HL-60 (cell line): ENCODE data around the gene ICAM3.
"Not testable (repeated sequence)": the region's sequence is repeated elsewhere in the genome, so short reads cannot be mapped to it uniquely, and the experiment has no call there.

Experiments used
- DNase-seq, 2 experiments: peaks; one replicate each; pipeline ENCODE4 v3.0.0-alpha.2; 2010 to 2020; ENCODE audit warnings: low read depth in 1 of 2, low spot score in 1 of 2
- H3K27ac ChIP-seq: fragments of 250-450 bp; sonication (Bioruptor Pico); replicated peaks from 2 replicates; pipeline ENCODE4 v1.5.1; 2020; ENCODE audit warnings: mild to moderate bottlenecking, moderate library complexity
- H3K27me3 ChIP-seq: fragments of 250-450 bp; sonication (Bioruptor Pico); 2 replicates; pipeline ENCODE4 v1.5.1; 2021; ENCODE audit warnings: mild to moderate bottlenecking, moderate library complexity; ENCODE audit not compliant: insufficient read depth, poor library complexity, severe bottlenecking
- H3K4me3 ChIP-seq: replicated peaks from 2 replicates; pipeline ENCODE4 v1.5.1; 2011; ENCODE audit warnings: mild to moderate bottlenecking, control low read depth, low read length; ENCODE audit not compliant: insufficient read depth
- GABPA ChIP-seq: IDR thresholded peaks from 2 replicates; pipeline ENCODE4 v1.6.1; 2012; ENCODE audit warnings: low read depth
- POLR2AphosphoS5 ChIP-seq: IDR thresholded peaks from 2 replicates; pipeline ENCODE4 v1.6.1; 2012; ENCODE audit warnings: low read depth
- SPI1 ChIP-seq: IDR thresholded peaks from 2 replicates; pipeline ENCODE4 v1.6.1; 2012; ENCODE audit warnings: low read depth, mild to moderate bottlenecking, borderline replicate concordance
- TF ChIP-seq, protein P1 (sequence below): IDR thresholded peaks from 2 replicates; pipeline ENCODE4 v1.6.1; 2012; ENCODE audit warnings: low read depth; ENCODE audit not compliant: insufficient replicate concordance
- TF ChIP-seq, protein P2 (sequence below): IDR thresholded peaks from one replicate; pipeline ENCODE4 v1.5.1; 2011; ENCODE audit warnings: low read length, control low read depth, inconsistent platforms; ENCODE audit not compliant: insufficient read depth

Gene ICAM3

GRCh38 chr19:10380313-10381102 lies 41.1 kb upstream of the ICAM3 start, which contains the start of gene TYK2:
Gene TYK2, minus strand, starts transcription at chr19:10380572. Its CDS starts 2,166 bp downstream, at chr19:10378406.
- Histone ChIP-seq H3K4me3 (peak within 1 kb of the TSS; percentile 91), H3K27ac (peak within 1 kb of the TSS; percentile 79), H3K27me3 (no peaks in the 10 kb centered on the region)
- peak; percentile 77 for TF ChIP-seq POLR2AphosphoS5
- TF ChIP-seq GABPA, result no peak
- TF ChIP-seq, protein P1, sequence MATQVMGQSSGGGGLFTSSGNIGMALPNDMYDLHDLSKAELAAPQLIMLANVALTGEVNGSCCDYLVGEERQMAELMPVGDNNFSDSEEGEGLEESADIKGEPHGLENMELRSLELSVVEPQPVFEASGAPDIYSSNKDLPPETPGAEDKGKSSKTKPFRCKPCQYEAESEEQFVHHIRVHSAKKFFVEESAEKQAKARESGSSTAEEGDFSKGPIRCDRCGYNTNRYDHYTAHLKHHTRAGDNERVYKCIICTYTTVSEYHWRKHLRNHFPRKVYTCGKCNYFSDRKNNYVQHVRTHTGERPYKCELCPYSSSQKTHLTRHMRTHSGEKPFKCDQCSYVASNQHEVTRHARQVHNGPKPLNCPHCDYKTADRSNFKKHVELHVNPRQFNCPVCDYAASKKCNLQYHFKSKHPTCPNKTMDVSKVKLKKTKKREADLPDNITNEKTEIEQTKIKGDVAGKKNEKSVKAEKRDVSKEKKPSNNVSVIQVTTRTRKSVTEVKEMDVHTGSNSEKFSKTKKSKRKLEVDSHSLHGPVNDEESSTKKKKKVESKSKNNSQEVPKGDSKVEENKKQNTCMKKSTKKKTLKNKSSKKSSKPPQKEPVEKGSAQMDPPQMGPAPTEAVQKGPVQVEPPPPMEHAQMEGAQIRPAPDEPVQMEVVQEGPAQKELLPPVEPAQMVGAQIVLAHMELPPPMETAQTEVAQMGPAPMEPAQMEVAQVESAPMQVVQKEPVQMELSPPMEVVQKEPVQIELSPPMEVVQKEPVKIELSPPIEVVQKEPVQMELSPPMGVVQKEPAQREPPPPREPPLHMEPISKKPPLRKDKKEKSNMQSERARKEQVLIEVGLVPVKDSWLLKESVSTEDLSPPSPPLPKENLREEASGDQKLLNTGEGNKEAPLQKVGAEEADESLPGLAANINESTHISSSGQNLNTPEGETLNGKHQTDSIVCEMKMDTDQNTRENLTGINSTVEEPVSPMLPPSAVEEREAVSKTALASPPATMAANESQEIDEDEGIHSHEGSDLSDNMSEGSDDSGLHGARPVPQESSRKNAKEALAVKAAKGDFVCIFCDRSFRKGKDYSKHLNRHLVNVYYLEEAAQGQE, result peak; percentile 28
- peak; percentile 98 to 99 for DNase-seq

DNA sequence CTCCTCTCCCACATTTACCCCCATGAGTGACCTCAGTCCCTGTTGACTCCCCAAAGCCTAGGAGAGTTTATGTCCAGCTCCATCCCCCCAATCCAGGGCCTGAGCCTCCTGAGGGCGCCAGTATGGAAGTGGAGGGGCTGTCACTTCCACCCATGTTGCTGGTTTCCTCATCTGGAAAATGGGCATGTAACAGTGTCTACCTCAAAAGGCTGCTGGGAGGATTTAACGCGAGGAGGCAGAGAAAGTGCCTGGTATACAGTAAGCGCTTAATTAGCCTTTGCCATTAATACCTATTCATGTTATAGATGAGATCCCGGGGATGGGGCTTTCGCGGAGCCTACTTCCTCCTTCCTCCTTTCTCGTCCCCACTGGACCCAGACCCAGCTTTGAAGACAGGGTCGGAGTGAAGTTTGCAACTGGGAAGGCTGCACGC lies 40.5 kb upstream of the ICAM3 start:
- peak overlapping the region; percentile 91 for H3K4me3 ChIP-seq
- TF ChIP-seq POLR2AphosphoS5, result no peak
- TF ChIP-seq GABPA, result no peak; the same call in 1 of the 2 replicates
- TF ChIP-seq, protein P1, result no peak
- TF ChIP-seq SPI1, result no peak
- DNase-seq, result no peak
- peak overlapping the region; percentile 79 for H3K27ac ChIP-seq
- H3K27me3 ChIP-seq, result no peaks in the 10 kb centered on the region

DNA sequence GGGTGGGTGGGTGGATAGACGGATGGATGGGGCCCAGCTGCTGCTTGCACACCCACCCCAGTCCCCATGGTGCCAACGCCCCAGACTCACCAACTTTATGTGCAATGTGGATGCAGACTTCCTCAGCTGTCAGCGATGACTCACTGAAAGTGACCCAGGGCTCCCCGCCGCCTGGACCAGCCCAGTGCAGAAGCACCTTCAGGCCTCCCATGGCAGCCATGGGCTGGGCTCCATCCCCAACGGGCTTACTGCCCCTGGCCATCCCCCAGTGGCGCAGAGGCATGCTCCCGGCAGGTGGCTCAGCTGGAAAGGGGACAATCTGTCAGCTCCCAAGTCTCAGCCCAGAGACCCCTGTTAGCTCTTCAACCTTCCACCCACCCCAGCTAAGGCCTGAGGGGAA lies 38.7 kb upstream of the ICAM3 start:
- no peak overlapping the region for H3K27ac ChIP-seq
- H3K27me3 ChIP-seq, result no peaks in the 10 kb centered on the region
- DNase-seq, result no peak
- TF ChIP-seq SPI1, result no peak
- TF ChIP-seq GABPA, result no peak
- no peak for TF ChIP-seq POLR2AphosphoS5
- TF ChIP-seq, protein P1, result no peak
- TF ChIP-seq, protein P2, sequence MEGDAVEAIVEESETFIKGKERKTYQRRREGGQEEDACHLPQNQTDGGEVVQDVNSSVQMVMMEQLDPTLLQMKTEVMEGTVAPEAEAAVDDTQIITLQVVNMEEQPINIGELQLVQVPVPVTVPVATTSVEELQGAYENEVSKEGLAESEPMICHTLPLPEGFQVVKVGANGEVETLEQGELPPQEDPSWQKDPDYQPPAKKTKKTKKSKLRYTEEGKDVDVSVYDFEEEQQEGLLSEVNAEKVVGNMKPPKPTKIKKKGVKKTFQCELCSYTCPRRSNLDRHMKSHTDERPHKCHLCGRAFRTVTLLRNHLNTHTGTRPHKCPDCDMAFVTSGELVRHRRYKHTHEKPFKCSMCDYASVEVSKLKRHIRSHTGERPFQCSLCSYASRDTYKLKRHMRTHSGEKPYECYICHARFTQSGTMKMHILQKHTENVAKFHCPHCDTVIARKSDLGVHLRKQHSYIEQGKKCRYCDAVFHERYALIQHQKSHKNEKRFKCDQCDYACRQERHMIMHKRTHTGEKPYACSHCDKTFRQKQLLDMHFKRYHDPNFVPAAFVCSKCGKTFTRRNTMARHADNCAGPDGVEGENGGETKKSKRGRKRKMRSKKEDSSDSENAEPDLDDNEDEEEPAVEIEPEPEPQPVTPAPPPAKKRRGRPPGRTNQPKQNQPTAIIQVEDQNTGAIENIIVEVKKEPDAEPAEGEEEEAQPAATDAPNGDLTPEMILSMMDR, result no peak
- H3K4me3 ChIP-seq, result no peak overlapping the region

DNA sequence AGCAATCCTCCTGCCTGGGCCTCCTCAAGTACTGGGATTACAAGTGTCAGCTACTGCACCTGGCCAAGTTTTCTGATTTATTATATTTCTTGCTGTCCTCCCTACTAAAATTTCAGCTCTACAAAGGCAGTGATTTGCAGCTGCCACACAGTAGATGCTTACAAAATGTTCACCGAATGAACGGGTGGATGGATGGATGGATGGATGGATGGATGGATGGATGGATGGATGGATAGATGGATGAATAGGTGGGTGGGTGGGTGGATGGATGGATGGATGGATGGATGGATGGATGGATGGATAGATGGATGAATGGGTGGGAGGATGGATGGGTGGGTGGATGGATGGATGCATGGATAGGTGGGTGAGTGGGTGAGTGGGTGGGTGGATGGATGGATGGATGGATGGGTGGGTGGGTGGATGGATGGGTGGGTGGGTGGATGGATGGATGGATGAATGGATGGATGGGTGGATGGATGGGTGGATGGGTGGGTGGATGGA lies 37.8 kb upstream of the ICAM3 start:
- not testable (repeated sequence) for DNase-seq, H3K4me3 ChIP-seq, H3K27ac ChIP-seq, H3K27me3 ChIP-seq
